Neural progenitor cell (in vitro differentiated cells): Measurements from ENCODE around the gene SET.
"Not testable (repeated sequence)": the region's sequence is repeated elsewhere in the genome, so short reads cannot be mapped to it uniquely, and the experiment has no call there.

Experiments
- CTCF ChIP-seq: fragments of 200-600 bp; sonication (generic); IDR thresholded peaks from 2 replicates; pipeline ENCODE4 v1.5.1; 2017; ENCODE audit warnings: antibody characterized with exemption, mild to moderate bottlenecking
- EZH2 ChIP-seq: fragments of 200-600 bp; sonication (generic); IDR thresholded peaks from 2 replicates; pipeline ENCODE4 v1.6.1; 2017; ENCODE audit warnings: antibody characterized with exemption, mild to moderate bottlenecking, moderate library complexity
- EZH2phosphoT487 ChIP-seq: fragments of 200-600 bp; sonication (generic); IDR thresholded peaks from 2 replicates; pipeline ENCODE4 v1.6.1; 2017; ENCODE audit warnings: antibody characterized with exemption

GRCh38 chr9:128666481-128666941 lies 22.5 kb upstream of the SET start:
- TF ChIP-seq EZH2phosphoT487, CTCF, EZH2: not testable (repeated sequence)
